Heart left ventricle (tissue), 13 donors: ENCODE measurements around the gene DSCAM.

Experiments used
- CTCF ChIP-seq, 12 donors: fragments of 200-600 bp; sonication (generic) in 4 of 12; IDR thresholded peaks; one replicate each; pipeline versions ENCODE4 v1.5.0 to v1.8.0; 2018 to 2022; ENCODE audit warnings: antibody characterized with exemption in 12 of 12, mild to moderate bottlenecking in 5 of 12
- POLR2A ChIP-seq, 2 donors: fragments of 450-650 bp; IDR thresholded peaks; one replicate each; pipeline ENCODE4 v1.6.1; 2017; ENCODE audit warnings: antibody characterized with exemption in 2 of 2, mild to moderate bottlenecking in 2 of 2, moderate library complexity in 2 of 2
- donor health status: ischemic (EF 13 %, LVEDD 7.1; RV severe dilation, severe dysfunction).
- donor health status: DM: no; HTN: yes; CAD: no.
- donor health status: DM: no; HTN: no; CAD: no.
- donor health status: ischemic (EF 25% LVEDD 6.9; RV normal size, moderate dysfunction).
- donor health status: ischemic (EF 25% LVEDD 5.7; RV mildly dilated, moderate dysfunction).
- donor health status: ischemic (EF 35%, LVEDD 5.7; RV mildly dilated, moderate dysfunction).
- donor health status: nonischemic (EF 11% LVEDD 7.7; RV severe dilation, severe dysfunction).
- donor health status: DM: yes; HTN: yes; CAD: no.
- donor health status: PGD.
- donor health status: ischemic (EF 29% LVEDD 5.4; RV normal size, mild dysfunction).
- donor health status: nonischemic (EF 23%, LVEDD 6.1; RV moderate dilation, normal function).

DNA sequence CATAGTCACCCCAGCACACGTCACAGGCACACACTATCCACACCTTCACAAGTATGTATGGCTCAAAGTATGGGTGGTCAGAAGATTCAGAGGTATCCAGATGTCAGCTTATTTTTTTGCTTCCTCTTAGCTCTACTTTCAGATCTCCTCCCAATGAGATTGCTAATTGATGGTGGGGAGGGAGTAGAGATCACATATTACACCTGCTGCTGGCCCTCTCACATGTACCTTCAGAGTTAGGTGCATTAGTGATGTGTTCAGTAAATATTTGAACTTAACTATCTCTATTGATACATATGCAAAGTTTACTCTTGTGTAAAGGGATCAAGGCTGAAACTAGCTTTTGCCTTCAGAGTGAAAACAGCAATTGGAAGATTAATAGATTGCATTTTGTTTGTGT is 717.1 kb downstream of the DSCAM start:
- TF ChIP-seq CTCF (IDR thresholded peaks at IDR 0.05): no peak
- TF ChIP-seq POLR2A (IDR thresholded peaks at IDR 0.05): no peak
